ENCODE data around the gene PLCE1. TPM values are rescaled to one million over a fixed set of nuclear protein-coding genes. Genes with fewer than 3 reads are reported as not detected.

Gene PLCE1
- total RNA-seq, 4 donors from 2014 or later = 17.7 to 26.7 (median 20.8) TPM

DNA sequence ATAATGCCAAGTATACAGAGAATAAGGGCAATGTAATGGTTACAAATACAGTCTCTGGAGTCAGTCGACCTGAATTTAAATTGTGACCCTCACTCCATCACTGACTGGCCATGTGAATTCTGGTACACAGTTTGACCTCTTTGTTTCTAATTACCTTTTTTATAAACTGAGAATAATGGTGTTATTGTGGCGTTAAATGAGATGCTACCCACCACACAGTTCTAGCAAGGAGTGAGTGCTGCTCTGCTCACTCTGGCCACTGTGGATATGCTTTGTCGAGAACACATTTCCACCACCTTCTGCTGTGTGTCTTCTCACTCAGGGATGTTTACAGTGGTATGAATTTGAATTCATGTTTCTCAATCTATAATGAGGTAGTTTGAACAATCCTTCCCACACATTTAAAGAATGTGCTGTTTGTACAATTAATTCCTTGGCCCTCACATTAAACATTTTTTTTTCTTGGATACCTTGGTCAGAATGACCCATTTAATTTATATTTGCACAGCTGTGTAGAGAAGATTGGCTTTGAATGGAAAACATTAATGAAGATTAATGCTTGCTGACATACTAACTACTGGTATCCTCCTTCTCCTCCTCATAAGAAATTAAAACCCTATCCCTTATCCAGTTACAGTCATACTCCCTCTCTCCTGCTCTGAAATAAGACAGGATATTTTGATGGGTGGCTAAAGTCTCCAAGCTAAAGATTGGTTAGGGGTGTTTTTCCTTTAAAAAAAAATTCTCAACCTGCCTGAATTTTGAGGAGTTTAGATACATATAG is 42.4 kb downstream of the PLCE1 start:
- 71% methylated on average over 3 of the region's 3 CpGs for WGBS
- no peak for TF ChIP-seq POLR2A (IDR thresholded peaks at IDR 0.05; ENCODE audit: low read depth)
- no peak for TF ChIP-seq POLR2AphosphoS5 (IDR thresholded peaks at IDR 0.05)
- no peak for TF ChIP-seq EP300 (IDR thresholded peaks at IDR 0.05)
- TF ChIP-seq, protein P1, sequence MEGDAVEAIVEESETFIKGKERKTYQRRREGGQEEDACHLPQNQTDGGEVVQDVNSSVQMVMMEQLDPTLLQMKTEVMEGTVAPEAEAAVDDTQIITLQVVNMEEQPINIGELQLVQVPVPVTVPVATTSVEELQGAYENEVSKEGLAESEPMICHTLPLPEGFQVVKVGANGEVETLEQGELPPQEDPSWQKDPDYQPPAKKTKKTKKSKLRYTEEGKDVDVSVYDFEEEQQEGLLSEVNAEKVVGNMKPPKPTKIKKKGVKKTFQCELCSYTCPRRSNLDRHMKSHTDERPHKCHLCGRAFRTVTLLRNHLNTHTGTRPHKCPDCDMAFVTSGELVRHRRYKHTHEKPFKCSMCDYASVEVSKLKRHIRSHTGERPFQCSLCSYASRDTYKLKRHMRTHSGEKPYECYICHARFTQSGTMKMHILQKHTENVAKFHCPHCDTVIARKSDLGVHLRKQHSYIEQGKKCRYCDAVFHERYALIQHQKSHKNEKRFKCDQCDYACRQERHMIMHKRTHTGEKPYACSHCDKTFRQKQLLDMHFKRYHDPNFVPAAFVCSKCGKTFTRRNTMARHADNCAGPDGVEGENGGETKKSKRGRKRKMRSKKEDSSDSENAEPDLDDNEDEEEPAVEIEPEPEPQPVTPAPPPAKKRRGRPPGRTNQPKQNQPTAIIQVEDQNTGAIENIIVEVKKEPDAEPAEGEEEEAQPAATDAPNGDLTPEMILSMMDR (IDR thresholded peaks at IDR 0.05) = no peak
- intact Hi-C loops (cut with DNase I) = no loop called here
- no peaks in the 10 kb centered on the region for H3K27me3 ChIP-seq
- peaks cover 0 to under 1% (median 0%) of the 10 kb centered on the region in 4 donors for H3K9me3 ChIP-seq
- no peak overlapping the region for H3K27ac ChIP-seq (replicated peaks in 1 of 4)
- DNase-seq (ENCODE audit: extremely low spot score) = no peak
- H3K4me1 ChIP-seq = peaks cover 0 to 9% (median 7%) of the 10 kb centered on the region in 4 donors
- H3K4me3 ChIP-seq = no peak overlapping the region
- peaks cover 0 to 6% (median 1%) of the 10 kb centered on the region in 4 donors for H3K36me3 ChIP-seq

DNA sequence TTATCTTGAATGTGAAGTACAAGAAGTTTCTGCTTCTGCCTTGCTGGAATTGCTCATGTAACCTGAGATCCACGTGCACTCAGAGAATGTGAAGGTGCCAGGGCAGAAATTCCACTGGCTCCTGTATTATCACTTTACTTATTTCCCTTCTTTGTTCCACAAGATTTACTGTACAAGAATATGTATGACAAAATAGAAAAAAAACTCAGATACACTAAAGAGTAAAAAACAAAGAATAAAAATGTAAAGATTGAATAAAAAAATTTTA is 43.0 kb downstream of the PLCE1 start:
- WGBS = 30% methylated on average over 1 of the region's 1 CpG
- no peak for DNase-seq (ENCODE audit: extremely low spot score)
- no peak overlapping the region for H3K4me3 ChIP-seq
- H3K27ac ChIP-seq (replicated peaks in 1 of 4) = no peak overlapping the region
- H3K27me3 ChIP-seq = no peaks in the 10 kb centered on the region
- peaks cover 0 to 9% (median 7%) of the 10 kb centered on the region in 4 donors for H3K4me1 ChIP-seq
- intact Hi-C loops (cut with DNase I) = no loop called here
- H3K9me3 ChIP-seq = no peaks in the 10 kb centered on the region
- peaks cover 0 to under 1% (median 0%) of the 10 kb centered on the region in 4 donors for H3K36me3 ChIP-seq
- TF ChIP-seq, protein P1 (IDR thresholded peaks at IDR 0.05) = no peak
- TF ChIP-seq EP300 (IDR thresholded peaks at IDR 0.05) (no peak), POLR2AphosphoS5 (IDR thresholded peaks at IDR 0.05) (no peak), POLR2A (IDR thresholded peaks at IDR 0.05; ENCODE audit: low read depth) (no peak)

DNA sequence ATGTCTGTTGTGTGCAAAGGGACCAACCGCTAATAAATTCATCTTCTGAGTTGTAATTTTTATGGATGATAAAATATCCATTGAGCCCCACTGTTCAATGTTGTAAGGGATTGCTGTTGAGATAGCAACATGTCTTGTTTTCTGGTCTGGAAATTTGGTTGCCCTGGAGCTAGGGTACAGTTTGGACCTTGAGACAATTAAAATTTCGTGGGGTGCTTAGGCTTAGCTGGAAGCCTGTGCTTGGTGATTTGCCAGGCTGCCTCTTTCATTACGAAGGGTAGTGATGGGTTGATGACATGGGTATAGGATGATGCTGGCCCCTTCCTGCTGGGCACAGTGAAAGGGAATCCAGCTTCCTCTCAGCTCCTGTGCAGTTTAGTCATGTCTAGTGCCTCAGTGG is 43.6 kb downstream of the PLCE1 start:
- WGBS = 71% methylated on average over 3 of the region's 3 CpGs
- Histone ChIP-seq H3K4me3 (no peak overlapping the region), H3K9me3 (no peaks in the 10 kb centered on the region), H3K27me3 (no peaks in the 10 kb centered on the region), H3K27ac (replicated peaks in 1 of 4) (no peak overlapping the region), H3K36me3 (no peaks in the 10 kb centered on the region), H3K4me1 (peaks cover 0 to 9% (median 7%) of the 10 kb centered on the region in 4 donors)
- intact Hi-C loops (cut with DNase I) = no loop called here
- no peak for TF ChIP-seq POLR2A (IDR thresholded peaks at IDR 0.05; ENCODE audit: low read depth)
- TF ChIP-seq, protein P1 (IDR thresholded peaks at IDR 0.05) = no peak
- TF ChIP-seq POLR2AphosphoS5 (IDR thresholded peaks at IDR 0.05) = no peak
- no peak for TF ChIP-seq EP300 (IDR thresholded peaks at IDR 0.05)
- DNase-seq (ENCODE audit: extremely low spot score) = no peak

DNA sequence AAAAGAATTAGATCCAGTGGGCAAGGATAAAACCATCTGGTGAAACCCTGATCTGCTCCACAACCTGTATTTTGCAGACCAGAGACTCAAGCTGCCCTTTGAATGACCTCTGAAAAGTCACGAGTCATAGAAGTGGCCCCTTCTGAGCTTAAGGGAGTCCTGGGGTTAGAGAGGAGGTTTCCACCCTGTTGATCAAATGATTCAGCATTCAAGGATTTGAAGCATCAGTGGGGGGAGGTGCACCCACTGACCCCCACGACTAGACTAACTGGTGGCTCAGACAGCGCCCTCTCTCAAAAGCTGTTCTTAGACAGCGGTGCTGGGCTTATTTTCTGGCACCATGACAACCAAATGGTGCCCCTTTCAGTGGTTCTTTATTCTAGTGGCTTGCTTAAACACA is 44.3 kb downstream of the PLCE1 start:
- no peak overlapping the region for H3K27ac ChIP-seq (replicated peaks in 1 of 4)
- H3K27me3 ChIP-seq = no peaks in the 10 kb centered on the region
- H3K4me1 ChIP-seq = peaks cover 0 to 9% (median 7%) of the 10 kb centered on the region in 4 donors
- H3K9me3 ChIP-seq = no peaks in the 10 kb centered on the region
- 70% methylated on average over 4 of the region's 4 CpGs for WGBS
- no peak for DNase-seq (ENCODE audit: extremely low spot score)
- no peak overlapping the region for H3K4me3 ChIP-seq
- intact Hi-C loops (cut with DNase I) = no loop called here
- no peaks in the 10 kb centered on the region for H3K36me3 ChIP-seq
- TF ChIP-seq, protein P1 (IDR thresholded peaks at IDR 0.05) = no peak
- TF ChIP-seq POLR2A (IDR thresholded peaks at IDR 0.05; ENCODE audit: low read depth) = no peak
- TF ChIP-seq EP300 (IDR thresholded peaks at IDR 0.05) = no peak
- no peak for TF ChIP-seq POLR2AphosphoS5 (IDR thresholded peaks at IDR 0.05)

DNA sequence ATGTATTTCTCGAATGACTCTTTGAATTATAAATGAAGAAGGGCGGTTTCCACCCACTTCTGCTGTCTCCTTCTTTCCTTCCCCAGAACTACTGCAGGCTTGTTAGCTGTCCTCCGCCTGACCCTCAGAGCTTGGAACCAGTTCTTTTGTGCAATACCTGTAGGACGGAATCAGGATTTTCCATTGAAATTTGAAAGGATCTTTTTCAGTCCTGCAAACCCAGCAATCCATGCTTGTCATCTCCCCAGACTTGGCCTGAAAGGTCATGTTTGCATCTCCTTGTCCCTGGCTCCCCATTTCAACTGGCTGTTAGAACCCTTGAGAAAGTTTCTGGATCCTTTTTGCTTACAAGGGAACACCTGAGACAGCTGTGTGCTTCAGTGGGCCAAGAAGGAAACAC is 47.5 kb downstream of the PLCE1 start:
- H3K27ac ChIP-seq (replicated peaks in 1 of 4) = no peak overlapping the region
- no peak for DNase-seq (ENCODE audit: extremely low spot score)

More for the DNA sequence above, 47.5 kb downstream of the PLCE1 start:
- intact Hi-C loops (cut with DNase I) = no loop called here
- Histone ChIP-seq H3K27me3 (no peaks in the 10 kb centered on the region), H3K9me3 (no peaks in the 10 kb centered on the region), H3K4me3 (no peak overlapping the region), H3K4me1 (peaks cover 0 to 5% (median 3%) of the 10 kb centered on the region in 4 donors), H3K36me3 (no peaks in the 10 kb centered on the region)
- WGBS = 92% methylated on average over 4 of the region's 4 CpGs
- TF ChIP-seq EP300 (IDR thresholded peaks at IDR 0.05) = no peak
- TF ChIP-seq, protein P1 (IDR thresholded peaks at IDR 0.05) = no peak

Measured in esophagus muscularis mucosa (tissue), 4 donors.